Panc1 (cell line): ENCODE results near the gene DGCR2. TPM values are rescaled to one million over a fixed set of nuclear protein-coding genes. Genes with fewer than 3 reads are reported as not detected.
"Not testable (repeated sequence)": the region's sequence is repeated elsewhere in the genome, so short reads cannot be mapped to it uniquely, and the experiment has no call there.

Experiments used
- ATAC-seq: fragments of 200-7000 bp; cut with Tn5 transposase; 2 replicates; pipeline ENCODE4 v1.9.1; 2020; ENCODE audit warnings: mild to moderate bottlenecking, moderate library complexity
- BruUV-seq: library from RNA; stranded (reverse); fragments of 400-500 nt; replicated peaks from 2 replicates; lab custom pipeline; 2021; lab: Mats Ljungman, UMichigan
- CTCF ChIA-PET: fragments of 300-600 bp; sonication (Branson Sonifier 250); formaldehyde crosslinking; loops from one replicate; lab custom pipeline; 2022; ENCODE audit warnings: antibody characterized with exemption; lab: Charles Lee
- POLR2A ChIA-PET: fragments of 300-600 bp; sonication (Branson Sonifier 250); formaldehyde crosslinking; loops from one replicate; lab custom pipeline; 2022; ENCODE audit warnings: antibody characterized with exemption; lab: Charles Lee
- DNase-seq: peaks from one replicate; pipeline ENCODE4 v3.0.0-alpha.2; 2010; ENCODE audit warnings: low read depth, low spot score
- H3K27ac ChIP-seq: 2 replicates; pipeline ENCODE4 v1.5.1; 2011; ENCODE audit warnings: mild to moderate bottlenecking, low read length, inconsistent platforms
- H3K27me3 ChIP-seq: fragments of 200-500 bp; sonication (Bioruptor generic); 2 replicates; pipeline ENCODE4 v1.6.0; 2014; ENCODE audit warnings: low read length, inconsistent platforms; ENCODE audit not compliant: control insufficient read depth, insufficient read depth
- H3K36me3 ChIP-seq: fragments of 200-500 bp; sonication (Bioruptor generic); 2 replicates; pipeline ENCODE4 v1.5.1; 2014; ENCODE audit warnings: inconsistent platforms, mild to moderate bottlenecking, low read length, moderate library complexity; ENCODE audit not compliant: control insufficient read depth, insufficient read depth
- H3K4me1 ChIP-seq: 2 replicates; pipeline ENCODE4 v1.5.1; 2011; ENCODE audit warnings: inconsistent platforms, mild to moderate bottlenecking, low read length, moderate library complexity; ENCODE audit not compliant: control insufficient read depth, insufficient read depth
- H3K4me3 ChIP-seq, 2 experiments: 2 replicates each; pipeline ENCODE4 v1.5.1; 2011 to 2012; ENCODE audit warnings: low read depth in 2 of 2, low read length in 2 of 2, mild to moderate bottlenecking in 2 of 2, inconsistent platforms in 1 of 2, moderate library complexity in 1 of 2
- H3K9me3 ChIP-seq: fragments of 200-500 bp; sonication (Bioruptor generic); 2 replicates; pipeline ENCODE4 v1.5.1; 2014; ENCODE audit warnings: low read depth, mild to moderate bottlenecking, inconsistent platforms, low read length, moderate library complexity; ENCODE audit not compliant: control insufficient read depth, insufficient read depth
- CTCF ChIP-seq: fragments of 450-650 bp; IDR thresholded peaks from 2 replicates; pipeline ENCODE4 v1.5.1; 2017; ENCODE audit warnings: mild to moderate bottlenecking
- POLR2AphosphoS5 ChIP-seq: IDR thresholded peaks from 2 replicates; pipeline ENCODE4 v1.6.1; 2012; ENCODE audit warnings: mild to moderate bottlenecking, low read depth, low read length, moderate library complexity
- REST ChIP-seq, 2 experiments: IDR thresholded peaks; 2 replicates each; pipeline ENCODE4 v1.6.1; 2011 to 2012; ENCODE audit warnings: low read depth in 2 of 2, control low read depth in 1 of 2, low read length in 1 of 2, mild to moderate bottlenecking in 1 of 2, moderate library complexity in 1 of 2; ENCODE audit not compliant: insufficient read depth in 1 of 2
- SIN3A ChIP-seq: IDR thresholded peaks from 2 replicates; pipeline ENCODE4 v1.6.1; 2012; ENCODE audit warnings: low read depth, mild to moderate bottlenecking, low read length, moderate library complexity, borderline replicate concordance; ENCODE audit not compliant: insufficient read depth
- TCF7L2 ChIP-seq: IDR thresholded peaks from 2 replicates; pipeline ENCODE4 v1.6.1; 2011; ENCODE audit warnings: mild to moderate bottlenecking, low read depth, low read length, inconsistent platforms
- in situ Hi-C: cut with HindIII; loops from 2 replicates; pipeline ENCODE4 v1.10.0; 2016; ENCODE audit warnings: low sequenced_read_pairs, low pct_unique_long_range_greater_than_20kb
- intact Hi-C: fragments of 100-400 bp; cut with micrococcal nuclease; formaldehyde crosslinking; loops from one replicate; pipeline ENCODE4 v1.10.0; 2022; ENCODE audit not compliant: unreplicated experiment
- total RNA-seq: library from RNA; stranded (reverse); gene quantifications from one replicate; pipeline ENCODE4 v1.2.1, GENCODE V29; 2021; ENCODE audit not compliant: unreplicated experiment

DGCR2 gene
- total RNA-seq, 1 experiment from 2014 or later: 35.1 TPM

GRCh38 chr22:19052941-19053541 lies 69.2 kb downstream of the DGCR2 start:
- no peak for DNase-seq
- in situ Hi-C loops: no loop called here
- H3K4me1 ChIP-seq: no peaks in the 10 kb centered on the region
- H3K9me3 ChIP-seq: no peaks in the 10 kb centered on the region
- ChIA-PET POLR2A (no interaction called here), CTCF (no interaction called here)
- no TSS peak for BruUV-seq
- H3K27ac ChIP-seq: no peak overlapping the region
- intact Hi-C loops: no loop called here
- ATAC-seq: no peak
- H3K36me3 ChIP-seq: no peaks in the 10 kb centered on the region
- no peaks in the 10 kb centered on the region for H3K27me3 ChIP-seq
- TF ChIP-seq CTCF: no peak
- no peak for TF ChIP-seq POLR2AphosphoS5
- no peak for TF ChIP-seq TCF7L2
- TF ChIP-seq REST (IDR thresholded peaks at IDR 0.05; ENCODE audit: insufficient read depth in 1 of 2, low read depth in 2 of 2, low read length in 1 of 2): no peak
- no peak for TF ChIP-seq SIN3A
- no peak overlapping the region for H3K4me3 ChIP-seq

- H3K9me3 ChIP-seq: no peaks in the 10 kb centered on the region
- H3K27me3 ChIP-seq: no peaks in the 10 kb centered on the region
- intact Hi-C loops (no loop called here), in situ Hi-C loops (no loop called here)
- no peak for ATAC-seq
- POLR2A ChIA-PET: interaction anchor here (0.6 kb wide), 1 partner anchor 65 kb away, joined by 7 read pairs; no protein-coding TSS in a partner anchor
- CTCF ChIA-PET: no interaction called here
- BruUV-seq: no TSS peak
- DNase-seq: no peak
- H3K27ac ChIP-seq: no peak overlapping the region
- no peak for TF ChIP-seq TCF7L2
- no peaks in the 10 kb centered on the region for H3K36me3 ChIP-seq
- no peak overlapping the region for H3K4me3 ChIP-seq
- H3K4me1 ChIP-seq: no peaks in the 10 kb centered on the region
Observed at GRCh38 chr22:19051381-19052072, 70.7 kb downstream of the DGCR2 start.

- ATAC-seq, in situ Hi-C loops, H3K4me1 ChIP-seq, intact Hi-C loops, CTCF ChIA-PET, H3K27me3 ChIP-seq, H3K4me3 ChIP-seq, H3K36me3 ChIP-seq, BruUV-seq, H3K9me3 ChIP-seq, H3K27ac ChIP-seq, DNase-seq: not testable (repeated sequence)
- POLR2A ChIA-PET: interaction anchor here (0.6 kb wide), 1 partner anchor 65 kb away, joined by 7 read pairs; no protein-coding TSS in a partner anchor
Observed at GRCh38 chr22:19050847-19051246, 71.4 kb downstream of the DGCR2 start.
